Stimulated activated CD4-positive, alpha-beta T cell treated with anti-CD3 and anti-CD28 coated beads, Interleukin-15, amount 100 ng/mL, for 1 hour (primary cell): ENCODE measurements around the gene SPRY4.
"Not testable (repeated sequence)": the region's sequence is repeated elsewhere in the genome, so short reads cannot be mapped to it uniquely, and the experiment has no call there.

ENCODE experiments used
- DNase-seq, 2 donors: peaks; one replicate each; pipeline ENCODE4 v3.0.0-alpha.2; 2020; ENCODE audit warnings: low read depth in 1 of 2, low spot score in 1 of 2

SPRY4 gene

DNA sequence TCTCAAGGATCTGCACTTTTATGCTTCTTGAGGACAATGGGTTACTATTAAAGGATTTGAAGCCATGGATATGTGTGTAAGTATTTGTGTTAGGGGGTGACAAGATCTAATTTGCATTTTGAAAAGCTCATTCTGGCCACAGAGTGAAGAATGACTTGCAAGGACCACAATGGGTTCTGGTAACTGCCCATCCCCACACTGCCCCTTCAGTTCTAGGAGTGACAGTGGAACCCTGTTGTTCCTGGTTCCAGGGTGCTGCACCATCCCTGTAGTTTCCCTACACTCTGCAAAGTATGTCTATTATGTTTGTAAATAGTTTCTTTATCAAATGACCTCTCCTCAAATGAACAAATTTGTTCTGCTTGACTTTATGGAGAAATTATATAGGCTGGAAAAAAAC, 9.7 kb upstream of the SPRY4 start:
- no peak for DNase-seq

- DNase-seq: not testable (repeated sequence)
Observed at GRCh38 chr5:142333749-142334148, 8.9 kb upstream of the SPRY4 start.

- no peak for DNase-seq
Observed at GRCh38 chr5:142330444-142330843, 5.6 kb upstream of the SPRY4 start.

GRCh38 chr5:142330026-142330425, 5.2 kb upstream of the SPRY4 start:
- DNase-seq: no peak

DNA sequence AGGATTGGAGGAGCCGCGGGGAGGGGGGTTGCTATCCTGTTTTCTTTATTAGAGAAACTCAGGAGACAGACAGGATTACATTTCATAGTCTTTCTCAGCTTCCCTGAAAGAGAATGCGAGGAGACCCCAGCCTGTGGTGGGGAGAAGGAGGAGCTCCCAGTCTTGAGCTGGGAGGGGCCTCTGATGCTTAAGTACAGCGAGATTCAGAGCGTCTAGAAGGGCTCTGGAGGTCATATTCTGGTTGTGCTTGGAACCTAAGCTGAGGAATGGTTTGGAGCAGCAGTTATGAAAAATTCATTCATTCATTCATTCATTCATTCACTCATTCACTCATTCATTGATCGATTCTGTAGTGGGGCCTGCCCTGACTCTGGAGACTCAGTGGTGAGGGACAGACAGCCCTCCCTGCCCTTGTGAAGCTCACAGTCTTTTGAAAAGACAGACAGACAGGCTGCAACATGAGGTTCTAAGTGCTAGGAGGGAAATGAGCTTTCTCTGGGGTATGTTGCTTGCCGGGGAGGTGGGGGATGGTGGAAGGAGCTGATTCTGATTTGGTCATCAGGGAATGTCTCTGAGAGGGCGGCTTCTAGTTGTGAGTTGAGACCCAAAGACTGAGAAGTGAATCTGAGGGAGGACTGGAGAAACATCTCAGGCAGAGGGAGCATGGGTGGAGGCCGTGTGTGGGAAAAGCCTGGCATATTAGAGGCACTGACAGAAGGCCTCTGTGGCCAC, 2.5 kb upstream of the SPRY4 start:
- DNase-seq: no peak

DNA sequence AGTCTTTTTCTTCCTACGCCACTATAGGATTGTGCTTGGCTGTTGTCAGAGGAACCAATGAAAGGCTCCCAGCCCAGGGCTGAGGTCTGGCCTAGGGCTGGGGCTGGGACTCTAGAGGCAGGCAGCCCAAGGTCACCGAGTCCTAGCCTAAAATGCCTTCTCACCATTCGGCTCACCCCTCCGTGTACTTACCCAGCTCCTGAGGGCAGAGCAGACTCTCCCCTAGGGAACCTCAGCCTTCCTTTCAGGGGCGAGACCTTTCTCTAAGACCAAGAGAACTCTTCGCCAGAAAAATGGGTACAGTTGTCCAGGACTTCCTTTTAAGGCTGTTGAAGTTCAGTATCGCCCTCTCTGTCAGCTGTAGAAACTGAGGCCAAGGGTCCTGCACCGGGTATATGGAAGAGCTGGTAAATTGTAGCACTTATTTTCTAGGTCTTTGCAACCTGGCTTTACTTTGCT, 1.7 kb upstream of the SPRY4 start:
- no peak for DNase-seq

DNA sequence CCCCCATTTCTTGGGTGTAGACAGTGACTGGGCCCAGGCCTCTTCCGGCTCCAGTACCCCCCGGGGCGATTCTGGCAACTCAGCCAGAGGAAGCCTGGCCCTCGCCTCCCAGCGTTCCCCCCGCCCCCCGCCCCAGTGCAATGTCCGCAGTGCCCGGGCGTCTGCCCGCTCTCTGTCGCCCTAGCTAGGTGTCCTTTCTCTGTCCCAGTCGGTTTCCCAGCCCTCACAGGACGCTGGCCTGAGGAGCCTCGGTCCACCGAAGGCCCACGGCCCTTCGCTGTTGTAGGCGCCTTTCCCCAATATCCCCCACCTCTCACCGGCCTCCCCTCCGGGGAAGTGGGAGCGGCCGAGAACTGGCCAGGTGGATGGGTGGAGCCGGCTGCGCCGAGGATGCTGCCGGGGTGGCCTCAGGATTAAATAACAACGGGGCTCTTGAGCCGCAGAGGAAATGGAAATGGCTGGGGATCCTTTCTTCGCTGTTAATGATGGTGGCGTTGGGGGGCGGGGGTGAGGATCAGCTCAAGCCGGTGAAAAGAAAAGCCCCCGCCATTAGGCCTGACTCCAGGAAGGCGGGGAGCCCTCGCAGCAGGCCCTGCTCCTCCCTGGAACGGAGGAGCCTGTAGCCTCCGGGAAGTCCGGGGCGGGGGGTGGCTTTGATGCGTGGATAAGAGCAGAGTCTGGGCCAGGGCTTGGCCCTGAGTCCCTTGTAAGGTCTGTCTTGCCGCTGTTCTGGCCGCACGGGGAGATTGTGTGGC, 1.1 kb upstream of the SPRY4 start:
- DNase-seq: no peak

DNA sequence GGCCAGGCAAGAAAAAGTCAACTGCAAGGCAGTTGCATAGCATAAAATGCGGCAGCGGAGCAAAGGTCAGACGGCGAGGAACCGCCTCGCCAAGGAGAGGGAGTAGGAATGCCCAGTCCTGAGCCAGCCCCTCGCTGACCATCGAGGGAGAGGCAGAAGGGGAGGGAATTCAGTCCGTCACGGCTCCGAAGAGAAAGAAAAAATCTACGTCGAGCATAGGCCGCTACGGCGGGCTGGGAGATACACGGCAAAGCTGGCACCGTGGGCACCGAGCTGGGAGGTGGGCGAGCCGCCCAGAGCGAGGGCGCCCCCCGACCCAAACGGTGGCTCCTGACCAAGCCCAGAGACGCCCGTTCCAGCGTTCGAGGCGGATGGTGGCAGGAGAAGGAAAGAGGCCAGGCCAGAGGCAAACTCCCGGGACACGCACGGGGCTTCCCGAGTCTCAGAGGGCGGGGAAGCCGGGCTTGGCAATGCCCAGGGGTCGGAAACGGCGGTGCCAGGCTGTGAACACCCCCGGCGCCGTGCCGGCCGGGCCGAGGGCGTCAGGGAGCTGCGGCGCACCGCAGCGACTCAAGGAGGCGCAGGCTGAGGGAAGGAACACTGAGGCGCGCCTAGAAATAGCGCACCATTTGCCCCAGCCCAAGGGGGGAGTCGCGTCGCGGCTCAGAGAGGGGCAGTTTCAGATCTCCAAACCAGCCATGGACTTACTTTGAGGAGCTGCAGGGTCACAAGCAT, 518 bp downstream of the SPRY4 start:
- DNase-seq: no peak

DNA sequence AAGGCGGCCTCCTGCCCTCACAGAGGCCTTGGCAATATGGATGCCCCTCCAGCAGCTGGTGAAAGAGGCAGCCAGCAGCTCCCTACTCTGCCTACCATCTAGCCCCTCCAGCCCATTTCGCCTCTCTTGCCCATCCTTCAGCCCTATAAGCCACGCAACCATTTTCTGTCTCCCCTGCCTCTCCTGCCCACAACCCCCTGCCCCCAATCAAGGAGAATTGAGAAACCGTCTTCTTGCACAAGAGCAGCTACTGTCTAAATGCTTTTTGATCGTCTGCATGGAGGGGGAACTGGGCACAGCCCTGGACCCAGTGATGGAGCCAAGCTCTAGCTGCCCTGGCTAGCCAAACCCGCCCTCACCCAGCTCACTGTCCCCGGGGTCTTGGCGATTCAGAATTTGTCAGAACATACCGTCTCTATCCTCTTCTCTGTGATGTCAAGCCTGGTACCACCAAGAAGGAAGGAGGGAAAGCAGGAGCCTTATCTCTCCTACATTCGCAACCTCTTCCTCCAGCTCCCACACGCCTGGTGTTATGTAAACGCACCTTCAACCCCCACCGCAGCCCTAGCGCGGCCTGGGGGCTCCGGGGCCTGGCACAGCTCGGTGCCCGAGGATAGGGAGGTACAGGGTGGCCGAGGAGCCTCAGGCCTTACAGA, 1.2 kb downstream of the SPRY4 start:
- DNase-seq: no peak

GRCh38 chr5:142322747-142323479, 1.9 kb downstream of the SPRY4 start:
- DNase-seq: no peak

DNA sequence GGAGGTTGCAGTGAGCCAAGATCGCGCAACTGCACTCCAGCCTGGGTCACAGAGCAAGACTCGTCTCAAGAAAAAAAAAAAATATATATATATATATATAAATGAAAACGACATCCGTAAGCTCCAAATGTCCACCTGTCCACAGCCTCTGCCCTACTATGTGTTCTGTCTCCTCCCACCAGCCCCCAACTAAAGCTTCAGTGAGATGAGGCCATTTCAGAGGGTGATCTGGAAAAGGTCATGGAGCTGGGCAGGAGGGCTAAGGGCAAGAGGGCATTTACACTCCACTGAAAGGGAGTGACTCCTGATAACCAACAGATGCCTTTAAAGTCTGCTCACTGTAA, 2.4 kb downstream of the SPRY4 start:
- no peak for DNase-seq

GRCh38 chr5:142320851-142321560, 3.8 kb downstream of the SPRY4 start:
- DNase-seq: no peak

DNA sequence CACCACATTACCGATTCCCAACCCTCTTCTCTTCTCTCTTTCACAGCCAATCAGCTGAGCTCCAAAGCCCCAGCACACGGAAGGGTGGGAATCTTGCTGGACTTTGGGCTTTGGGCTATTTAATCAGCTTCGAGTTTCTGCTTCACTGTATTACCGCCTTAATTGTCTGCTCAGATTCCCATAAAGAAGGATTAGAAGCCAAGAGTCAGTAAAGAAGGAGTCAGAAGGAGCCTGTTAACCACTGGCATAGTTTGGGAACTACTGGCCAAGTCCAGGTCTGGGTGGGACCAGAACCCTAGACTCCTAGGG, 4.4 kb downstream of the SPRY4 start:
- DNase-seq: no peak

DNA sequence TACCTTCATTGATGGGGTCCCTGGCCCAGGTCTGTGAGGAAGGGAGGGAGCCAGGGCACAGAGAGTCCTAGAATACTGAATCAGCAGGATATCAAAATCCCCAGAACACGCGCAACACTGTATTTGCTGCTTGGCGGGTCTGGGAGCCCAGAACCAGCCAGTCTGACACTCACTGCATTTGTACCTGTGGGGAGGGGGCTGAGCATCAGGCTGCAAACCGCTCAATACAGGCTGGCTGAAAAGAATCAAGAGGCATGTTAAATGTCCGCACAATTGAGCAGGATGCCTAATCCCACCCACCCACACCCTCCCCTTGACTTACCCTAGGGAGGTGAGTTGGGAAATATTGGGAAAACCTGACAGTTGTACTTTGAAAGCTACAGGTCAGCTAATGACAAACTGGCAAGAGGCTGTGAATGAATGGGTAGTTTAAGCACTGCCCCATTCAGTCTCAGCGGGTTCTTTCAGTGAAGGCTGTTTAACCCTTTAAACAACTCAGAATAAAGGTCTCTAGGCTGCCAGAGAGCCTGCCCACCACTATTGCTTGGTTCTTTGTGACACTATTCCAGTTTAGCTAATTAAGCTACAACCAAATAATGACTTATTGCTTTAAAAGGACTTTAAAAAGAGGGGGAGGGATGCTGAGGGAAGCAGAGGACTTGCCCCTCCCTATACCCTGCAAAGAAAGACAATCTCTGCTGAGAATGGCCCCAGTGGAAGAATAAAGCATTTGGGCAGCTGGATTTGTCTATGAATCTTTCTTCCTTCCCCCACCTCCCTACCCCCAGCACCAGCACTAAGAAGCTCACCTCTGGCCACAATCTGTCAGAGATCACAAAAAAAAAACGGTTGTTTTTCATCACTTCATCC, 5.0 kb downstream of the SPRY4 start:
- no peak for DNase-seq

GRCh38 chr5:142319105-142319504, 5.7 kb downstream of the SPRY4 start:
- DNase-seq: no peak

DNA sequence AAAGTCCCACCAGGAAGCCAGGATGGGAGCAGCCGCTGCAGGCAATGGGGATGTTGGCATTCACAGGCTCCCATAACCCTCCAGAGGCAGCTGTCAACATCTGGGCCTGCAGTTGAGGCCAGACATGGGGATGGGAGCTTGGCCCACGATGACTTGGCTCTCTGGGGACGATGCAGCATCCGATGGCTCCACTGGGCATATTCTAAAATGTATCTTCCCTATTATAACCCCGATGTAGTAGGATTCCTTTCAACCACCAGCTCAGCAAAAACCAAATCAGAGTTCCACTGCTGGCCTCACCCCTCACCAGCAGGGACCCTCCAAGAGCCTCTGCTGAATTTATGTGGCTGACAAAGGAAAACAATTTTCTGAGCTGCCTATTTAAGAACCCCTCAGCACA, 7.1 kb downstream of the SPRY4 start:
- no peak for DNase-seq

DNA sequence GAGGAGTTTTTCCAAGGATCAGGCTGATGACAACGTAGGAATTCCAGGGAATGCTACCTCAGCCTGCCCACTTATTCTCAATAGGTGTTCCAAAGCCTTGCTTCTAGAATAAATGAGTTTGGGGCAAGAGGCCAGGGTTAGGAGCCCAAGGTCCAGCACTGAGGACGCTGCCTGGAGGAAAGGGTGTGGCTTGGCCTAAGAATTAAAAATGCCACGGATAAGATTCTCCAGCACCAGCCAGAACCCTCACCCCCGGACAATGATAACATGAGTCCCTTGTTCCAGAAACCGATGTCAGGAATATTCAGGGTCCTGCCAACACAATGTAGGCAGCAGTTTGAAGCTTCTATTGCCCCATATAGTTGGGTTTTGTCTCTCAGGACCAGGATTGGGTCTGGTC, 7.6 kb downstream of the SPRY4 start:
- DNase-seq: no peak

- DNase-seq: no peak
Observed at GRCh38 chr5:142316681-142317080, 8.1 kb downstream of the SPRY4 start.

- no peak for DNase-seq
Observed at GRCh38 chr5:142316051-142316450, 8.8 kb downstream of the SPRY4 start.
